Effector CD4-positive, alpha-beta T cell (primary cell): ENCODE measurements around the gene AQP6.

Experiments used
- DNase-seq: peaks from one replicate; pipeline ENCODE4 v3.0.0-alpha.2; 2020

The AQP6 gene

DNA sequence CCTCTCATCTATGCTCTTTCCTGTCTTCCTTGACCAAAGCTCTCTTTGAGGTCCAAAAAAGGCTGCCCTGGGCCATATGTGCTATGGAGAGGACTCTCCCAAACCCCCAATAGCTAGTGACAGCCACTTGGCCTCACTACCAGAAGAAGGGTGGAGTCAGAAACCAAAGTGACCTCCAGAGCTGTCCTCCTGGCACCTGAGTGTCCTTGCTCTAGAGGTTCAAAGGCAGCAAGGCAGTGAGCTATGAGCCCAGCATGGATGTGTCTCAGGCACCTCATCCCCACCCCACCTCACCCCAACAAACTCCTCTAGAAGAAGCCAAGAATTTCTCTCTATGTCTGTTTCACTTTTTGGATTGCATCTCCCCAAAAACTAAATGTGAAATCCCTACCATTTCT is 15.2 kb upstream of the AQP6 start:
- DNase-seq, result no peak

DNA sequence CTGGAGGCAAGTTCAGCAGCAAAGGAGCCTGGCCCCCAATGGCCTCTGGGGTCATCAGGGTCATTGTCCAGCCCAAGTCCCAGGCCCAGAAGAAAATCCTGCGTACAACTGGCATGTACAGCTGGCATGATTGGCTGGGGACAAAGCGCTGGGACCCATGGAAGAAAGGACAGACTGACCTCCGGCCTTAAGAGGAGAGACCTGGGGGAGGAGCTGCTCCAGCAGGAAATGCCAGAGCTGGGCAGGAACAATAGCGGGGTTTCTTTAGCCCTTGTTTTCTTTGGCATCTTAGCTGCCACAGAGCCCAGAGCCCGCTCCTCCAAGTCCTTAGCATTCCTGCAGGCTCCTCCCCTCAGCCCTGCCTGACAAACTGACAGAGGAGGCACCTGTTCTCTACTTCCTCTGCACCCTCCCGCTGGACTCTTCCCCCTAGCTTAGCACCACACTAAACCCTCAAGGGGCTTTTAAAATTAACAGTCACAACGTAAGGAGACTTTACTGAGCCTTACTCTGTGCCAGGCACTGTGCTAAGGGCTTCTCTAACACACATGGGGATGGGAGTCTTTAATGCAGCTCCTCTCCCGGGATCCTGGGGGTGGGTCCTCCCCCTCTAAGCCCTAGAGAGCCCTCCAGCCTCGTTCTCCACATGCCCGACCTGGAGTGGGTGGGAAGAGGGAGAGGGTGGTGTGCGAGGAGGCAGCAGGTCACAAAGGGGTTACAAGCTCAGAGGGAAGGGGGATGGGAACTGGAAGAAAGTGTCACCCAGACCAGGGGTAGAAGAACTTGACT is 12.9 kb upstream of the AQP6 start:
- DNase-seq, result no peak

DNA sequence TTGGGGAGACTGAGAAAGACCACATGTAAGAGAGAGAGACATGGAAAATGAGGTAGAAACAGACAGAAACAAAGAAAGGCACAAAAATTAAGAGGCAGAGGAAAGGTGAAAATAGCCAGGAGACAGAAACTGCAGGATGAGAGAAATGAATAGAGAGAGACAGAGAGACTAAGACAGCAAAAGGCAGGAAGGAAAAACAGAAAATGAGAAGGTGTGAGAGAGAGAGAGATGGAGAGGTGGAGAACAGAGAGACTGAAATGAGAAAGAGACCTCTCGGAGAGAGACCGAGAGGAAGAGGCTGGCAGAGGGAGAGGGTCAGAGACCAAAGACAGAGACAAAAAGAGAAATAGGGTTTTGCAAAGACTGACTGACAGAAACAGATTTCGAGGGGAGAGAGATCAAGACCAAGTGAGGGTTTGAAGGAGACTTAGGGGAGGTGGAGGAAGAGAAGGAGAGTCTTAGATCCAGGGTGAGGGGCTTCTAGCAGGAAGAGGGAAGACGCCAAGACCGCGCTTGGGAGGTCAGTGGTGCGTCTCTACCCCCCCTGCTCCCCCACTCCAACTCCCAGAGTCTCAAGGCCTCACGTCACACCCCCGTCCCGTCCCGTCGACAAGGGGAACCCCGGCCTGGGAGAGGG is 12.2 kb upstream of the AQP6 start:
- DNase-seq, result no peak

DNA sequence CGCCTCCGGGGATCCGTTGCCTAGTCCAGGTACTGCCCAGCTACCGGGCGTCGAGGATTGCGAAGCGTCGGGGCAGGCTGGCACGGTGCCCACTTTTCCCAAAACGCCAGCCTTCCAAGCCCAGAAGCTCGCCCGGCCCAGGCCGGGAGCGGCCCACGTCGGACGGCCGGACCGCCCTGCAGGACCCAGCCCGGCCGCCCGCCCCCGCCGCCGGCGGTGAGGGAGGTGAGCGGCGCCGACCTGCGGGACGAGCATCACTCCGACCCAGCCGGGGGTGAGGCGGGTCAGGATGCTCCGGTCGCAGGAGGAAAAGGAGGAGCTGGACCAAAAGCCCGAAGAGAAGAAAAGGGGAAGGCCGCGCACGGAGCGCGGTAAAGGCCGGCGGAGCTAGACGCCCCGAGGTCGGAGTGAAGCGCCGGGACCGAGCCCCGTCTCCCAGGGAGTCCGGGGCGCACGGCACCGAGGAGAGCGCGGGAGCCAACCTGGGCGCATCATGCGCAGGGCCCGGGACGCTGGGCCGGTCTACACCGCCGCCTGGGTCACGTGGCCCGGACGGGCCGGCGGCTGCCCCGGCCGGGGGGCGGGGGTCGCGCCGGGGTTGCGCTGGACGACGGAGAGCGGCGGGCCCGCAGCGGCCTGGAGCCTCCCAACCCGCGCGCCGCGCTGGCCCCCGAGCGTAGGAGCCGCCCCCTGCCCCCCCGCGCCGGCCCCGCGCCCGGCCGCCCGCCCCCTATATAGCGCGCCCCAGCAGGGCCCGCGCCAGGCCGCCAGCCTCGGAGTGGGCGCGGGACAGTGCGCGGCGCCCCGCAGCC is 11.4 kb upstream of the AQP6 start, which contains the start of gene AQP5:
Gene AQP5, plus strand, starts transcription at position 762 of the 812 bp plus-strand sequence. CDS start 146 bp downstream, outside the sequence.
- no peak for DNase-seq

DNA sequence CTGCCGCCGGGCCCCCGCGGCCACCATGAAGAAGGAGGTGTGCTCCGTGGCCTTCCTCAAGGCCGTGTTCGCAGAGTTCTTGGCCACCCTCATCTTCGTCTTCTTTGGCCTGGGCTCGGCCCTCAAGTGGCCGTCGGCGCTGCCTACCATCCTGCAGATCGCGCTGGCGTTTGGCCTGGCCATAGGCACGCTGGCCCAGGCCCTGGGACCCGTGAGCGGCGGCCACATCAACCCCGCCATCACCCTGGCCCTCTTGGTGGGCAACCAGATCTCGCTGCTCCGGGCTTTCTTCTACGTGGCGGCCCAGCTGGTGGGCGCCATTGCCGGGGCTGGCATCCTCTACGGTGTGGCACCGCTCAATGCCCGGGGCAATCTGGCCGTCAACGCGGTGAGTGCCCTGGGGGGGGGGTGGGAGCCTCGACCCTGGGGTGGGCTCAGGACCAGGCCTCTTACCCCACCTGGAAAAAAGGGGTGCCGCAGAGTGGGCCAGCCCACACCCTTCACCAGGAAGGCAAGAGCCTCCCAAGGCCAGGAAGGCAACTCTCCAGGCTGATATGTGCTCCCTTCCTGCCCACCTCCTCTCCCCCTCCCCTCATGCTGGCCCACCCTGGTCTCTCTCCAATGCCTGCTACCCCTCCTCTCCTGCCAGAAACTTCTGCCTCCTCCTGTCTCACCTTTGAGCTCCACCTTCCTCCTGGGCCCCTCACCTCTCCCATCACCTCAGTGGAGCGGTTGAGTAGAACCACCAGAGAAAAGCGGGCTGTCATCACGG is 10.6 kb upstream of the AQP6 start:
- no peak for DNase-seq

DNA sequence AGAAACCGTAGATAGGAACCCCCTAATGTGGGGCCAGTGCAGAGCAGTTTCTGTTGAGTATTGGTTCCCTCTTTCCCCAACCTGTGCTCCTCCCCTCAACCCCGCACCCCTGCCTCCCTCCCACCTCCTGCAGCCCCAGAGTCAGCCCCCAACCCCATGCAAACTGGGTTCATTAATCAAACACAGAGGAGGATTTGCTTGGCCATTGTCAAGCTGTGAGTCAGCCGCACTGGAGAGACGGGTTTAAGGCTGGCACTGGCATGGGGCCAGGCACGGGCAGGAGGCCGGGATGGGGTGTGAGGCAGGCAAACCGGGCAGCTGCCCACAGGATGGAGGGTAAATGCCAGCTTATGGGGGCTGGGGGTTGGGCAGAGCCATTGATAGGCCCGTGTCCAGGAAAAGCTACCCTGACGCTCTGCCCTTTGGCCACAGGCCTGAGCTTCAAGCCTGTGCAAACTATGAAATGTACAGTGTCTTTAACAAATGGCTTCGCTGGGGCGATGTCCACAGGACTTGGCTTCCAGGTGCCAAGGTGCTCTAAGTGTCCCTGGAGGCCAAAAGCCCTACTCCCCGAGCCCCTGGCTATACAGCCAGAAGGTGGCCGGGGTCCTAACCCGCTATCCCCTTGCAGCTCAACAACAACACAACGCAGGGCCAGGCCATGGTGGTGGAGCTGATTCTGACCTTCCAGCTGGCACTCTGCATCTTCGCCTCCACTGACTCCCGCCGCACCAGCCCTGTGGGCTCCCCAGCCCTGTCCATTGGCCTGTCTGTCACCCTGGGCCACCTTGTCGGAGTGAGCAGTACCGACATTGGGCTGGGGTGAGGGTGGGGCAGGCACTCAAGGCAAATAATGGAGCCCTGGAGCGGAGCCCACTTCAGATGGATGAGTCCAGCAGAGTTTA is 9.6 kb upstream of the AQP6 start:
- no peak for DNase-seq

DNA sequence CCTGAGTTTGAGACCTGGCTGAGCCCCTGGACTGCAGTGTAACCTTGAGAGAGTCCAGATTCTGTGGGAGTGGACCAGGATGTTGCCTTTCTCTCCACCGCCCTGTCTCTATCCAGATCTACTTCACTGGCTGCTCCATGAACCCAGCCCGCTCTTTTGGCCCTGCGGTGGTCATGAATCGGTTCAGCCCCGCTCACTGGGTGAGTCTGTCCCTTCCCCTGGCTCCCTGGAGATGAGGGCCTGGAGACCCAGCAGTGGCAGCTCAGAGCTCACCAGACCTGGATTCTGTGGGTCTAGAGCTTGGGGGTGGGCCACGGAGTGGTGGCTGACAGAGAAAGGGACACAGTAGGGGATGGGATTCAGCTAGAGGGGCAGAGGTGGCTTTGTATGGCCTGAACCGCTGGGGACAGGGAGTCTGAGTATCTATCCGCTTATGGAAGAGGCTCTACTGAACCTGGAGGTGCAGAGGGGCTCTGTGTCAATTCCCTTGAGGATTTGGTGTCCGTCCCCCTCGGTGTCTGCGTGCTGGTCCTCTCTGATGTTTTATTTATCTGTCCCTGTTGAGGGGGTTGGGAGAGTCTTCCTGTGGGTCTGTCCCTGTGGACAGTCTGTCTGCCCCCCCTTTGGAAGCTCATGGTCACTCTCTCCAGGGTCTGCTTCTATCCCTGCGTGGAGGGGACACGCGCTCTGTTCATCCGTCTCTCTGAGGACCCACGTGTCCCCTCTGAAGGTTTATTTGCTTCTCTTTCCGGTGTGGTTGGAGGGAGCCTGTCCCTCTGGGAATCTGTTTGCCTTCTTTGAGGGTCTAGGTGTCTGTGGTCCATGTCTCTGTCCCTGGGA is 8.6 kb upstream of the AQP6 start:
- no peak for DNase-seq

DNA sequence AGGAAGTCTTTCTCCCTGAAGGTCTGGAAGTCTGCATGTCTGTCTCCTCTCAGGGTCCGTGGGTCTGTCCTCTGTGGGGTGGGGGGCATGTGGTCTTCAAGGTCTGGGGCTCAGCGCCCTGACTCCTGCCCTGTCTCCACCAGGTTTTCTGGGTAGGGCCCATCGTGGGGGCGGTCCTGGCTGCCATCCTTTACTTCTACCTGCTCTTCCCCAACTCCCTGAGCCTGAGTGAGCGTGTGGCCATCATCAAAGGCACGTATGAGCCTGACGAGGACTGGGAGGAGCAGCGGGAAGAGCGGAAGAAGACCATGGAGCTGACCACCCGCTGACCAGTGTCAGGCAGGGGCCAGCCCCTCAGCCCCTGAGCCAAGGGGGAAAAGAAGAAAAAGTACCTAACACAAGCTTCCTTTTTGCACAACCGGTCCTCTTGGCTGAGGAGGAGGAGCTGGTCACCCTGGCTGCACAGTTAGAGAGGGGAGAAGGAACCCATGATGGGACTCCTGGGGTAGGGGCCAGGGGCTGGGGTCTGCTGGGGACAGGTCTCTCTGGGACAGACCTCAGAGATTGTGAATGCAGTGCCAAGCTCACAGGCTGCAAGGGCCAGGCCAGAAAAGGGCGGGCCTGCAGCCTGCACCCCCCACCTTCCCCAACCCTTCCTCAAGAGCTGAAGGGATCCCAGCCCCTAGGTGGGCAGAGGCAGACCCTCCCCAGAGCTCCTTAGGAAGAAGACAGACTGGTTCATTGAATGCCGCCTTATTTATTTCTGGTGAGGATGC is 7.7 kb upstream of the AQP6 start:
- no peak for DNase-seq

DNA sequence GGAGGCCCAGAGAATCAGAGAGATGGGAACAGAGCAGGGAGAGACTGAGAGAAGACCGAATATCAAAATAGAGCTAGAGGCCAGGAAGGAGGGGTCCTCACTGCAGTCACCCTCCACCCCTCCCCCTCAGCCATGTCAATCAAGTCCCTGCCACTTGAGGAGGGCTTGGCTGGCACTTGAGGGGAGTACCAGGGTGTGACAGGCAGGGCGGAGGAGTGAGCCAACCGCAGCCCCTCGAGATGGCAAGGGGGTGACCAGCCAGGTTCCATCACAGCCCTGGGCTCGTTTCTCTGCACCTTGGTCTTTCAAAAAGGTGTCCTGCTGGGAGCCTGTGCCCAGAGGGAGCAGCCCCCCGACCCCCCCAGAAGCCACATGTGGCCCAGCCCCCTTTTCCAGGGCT is 6.9 kb upstream of the AQP6 start:
- DNase-seq, result no peak

DNA sequence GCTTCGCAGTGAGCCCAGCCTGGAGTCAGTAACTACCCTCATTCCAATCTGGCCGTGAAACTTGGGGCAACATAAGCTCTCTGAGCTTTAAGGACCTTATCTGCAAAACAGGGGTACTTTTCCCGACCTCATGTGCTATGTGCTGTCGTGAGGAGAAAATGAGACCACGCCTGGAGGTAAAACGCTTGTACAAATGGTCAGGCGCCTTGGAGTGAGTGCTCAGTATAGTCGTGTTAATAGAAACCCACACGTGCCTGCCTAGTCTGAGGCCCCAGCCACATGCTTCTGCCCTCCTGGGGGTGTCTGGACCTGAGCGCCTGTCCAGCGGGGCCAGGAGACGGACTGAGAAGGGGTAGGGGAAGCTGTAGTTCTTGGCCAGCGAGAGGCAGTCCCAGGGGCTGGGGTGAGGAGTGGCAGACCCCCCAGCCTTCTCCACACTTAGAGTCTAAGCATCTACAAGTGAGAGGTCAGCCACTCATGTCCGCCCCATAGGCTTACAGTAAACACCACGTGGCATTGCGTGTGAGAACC is 6.2 kb upstream of the AQP6 start:
- no peak for DNase-seq

DNA sequence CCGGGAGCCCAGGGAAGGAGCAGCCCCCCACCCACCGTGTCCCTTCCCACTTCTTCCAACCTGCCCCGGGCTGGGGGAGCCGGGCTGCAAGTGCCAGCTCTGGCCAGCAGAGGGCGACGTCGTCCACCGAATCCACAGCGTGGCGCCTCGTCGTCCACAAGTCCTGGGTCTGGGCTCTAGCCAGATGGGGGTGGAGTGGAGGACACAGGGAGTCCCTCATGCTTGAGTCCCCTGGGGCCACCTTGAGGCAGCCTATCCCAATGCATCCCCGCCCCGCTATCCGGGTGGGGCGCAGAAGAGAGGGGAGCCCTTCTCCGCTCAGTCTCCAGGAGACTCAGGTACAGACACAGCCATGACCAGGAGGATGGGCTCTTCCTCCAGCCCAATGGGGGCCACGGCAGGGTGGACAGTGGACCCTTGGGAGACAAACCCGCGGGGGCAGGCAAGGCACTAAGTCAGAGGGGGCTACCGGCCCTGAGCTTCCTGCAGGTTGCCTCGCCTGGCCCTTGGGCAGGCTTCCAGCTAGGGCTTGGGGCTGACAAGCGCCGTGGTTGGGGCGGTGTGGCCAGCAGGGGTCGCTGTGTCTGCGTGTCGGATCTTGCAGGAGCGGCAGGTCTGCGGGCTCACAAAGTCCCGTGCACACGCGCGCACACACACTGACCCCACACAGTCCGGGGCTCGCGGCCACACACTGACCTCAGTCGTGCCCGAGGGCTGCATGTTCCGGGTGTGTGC is 5.5 kb upstream of the AQP6 start:
- DNase-seq, result peak; percentile 92

DNA sequence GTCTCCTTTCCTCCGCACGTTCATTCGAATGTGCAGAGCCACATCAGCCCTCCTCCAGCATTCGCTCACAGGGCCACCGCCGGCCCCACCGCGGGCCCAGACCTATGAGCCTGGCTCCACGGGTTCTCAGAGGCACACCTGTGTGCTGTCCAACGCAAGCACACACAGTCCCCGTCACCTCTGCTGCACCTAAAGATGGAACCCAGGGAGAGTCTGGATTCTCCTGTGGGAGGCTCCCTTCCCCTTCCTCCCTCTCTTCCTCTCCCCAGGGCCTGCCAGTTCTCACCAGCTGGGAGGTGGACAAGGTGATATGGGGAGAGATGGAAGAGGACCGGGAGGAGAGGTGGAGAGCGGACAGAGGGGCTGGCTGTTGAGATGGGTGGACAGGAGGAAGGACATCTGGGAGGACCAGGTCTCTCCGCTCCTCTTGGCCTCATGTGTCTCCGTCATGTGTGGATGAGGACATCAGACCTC is 4.9 kb upstream of the AQP6 start:
- DNase-seq, result no peak

DNA sequence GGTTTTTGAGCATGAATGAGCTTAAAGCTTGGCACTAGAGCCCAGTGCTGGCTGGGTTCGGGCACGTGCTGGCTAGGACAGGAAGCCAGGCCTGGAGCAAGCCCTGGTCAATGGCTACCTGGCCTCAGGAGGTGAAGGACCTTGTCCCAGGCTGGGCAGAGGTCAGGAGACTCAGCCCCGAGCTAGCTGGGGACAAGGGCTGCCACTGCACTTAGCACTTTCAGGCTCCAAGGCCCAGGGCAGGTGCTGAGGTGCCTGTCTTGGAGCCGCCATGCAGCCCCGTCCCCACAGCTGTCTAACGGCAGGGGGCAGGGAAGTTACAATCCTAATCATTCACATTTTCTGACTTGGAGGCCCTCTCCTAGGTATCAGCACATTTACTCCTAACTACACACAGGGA is 4.3 kb upstream of the AQP6 start:
- no peak for DNase-seq

DNA sequence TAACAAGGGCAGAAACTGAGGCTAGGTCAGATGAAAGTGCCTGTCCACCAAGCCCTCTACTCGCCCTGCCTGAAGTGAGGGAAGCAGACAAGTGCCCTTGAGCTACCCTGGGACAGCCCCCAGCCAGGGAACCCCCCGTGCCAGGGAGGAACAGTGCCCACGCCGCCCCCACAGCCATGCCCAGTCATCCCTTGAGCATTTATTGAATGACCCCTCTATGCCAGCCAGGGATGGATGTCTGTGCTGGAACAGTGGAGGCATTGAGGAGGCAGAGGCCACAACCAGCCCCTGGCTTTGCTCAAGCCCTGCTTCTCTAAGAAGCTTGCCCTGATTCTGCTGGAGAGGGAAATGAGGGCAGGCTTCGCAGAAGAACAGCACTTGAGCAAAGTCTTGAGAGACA is 3.7 kb upstream of the AQP6 start:
- no peak for DNase-seq

DNA sequence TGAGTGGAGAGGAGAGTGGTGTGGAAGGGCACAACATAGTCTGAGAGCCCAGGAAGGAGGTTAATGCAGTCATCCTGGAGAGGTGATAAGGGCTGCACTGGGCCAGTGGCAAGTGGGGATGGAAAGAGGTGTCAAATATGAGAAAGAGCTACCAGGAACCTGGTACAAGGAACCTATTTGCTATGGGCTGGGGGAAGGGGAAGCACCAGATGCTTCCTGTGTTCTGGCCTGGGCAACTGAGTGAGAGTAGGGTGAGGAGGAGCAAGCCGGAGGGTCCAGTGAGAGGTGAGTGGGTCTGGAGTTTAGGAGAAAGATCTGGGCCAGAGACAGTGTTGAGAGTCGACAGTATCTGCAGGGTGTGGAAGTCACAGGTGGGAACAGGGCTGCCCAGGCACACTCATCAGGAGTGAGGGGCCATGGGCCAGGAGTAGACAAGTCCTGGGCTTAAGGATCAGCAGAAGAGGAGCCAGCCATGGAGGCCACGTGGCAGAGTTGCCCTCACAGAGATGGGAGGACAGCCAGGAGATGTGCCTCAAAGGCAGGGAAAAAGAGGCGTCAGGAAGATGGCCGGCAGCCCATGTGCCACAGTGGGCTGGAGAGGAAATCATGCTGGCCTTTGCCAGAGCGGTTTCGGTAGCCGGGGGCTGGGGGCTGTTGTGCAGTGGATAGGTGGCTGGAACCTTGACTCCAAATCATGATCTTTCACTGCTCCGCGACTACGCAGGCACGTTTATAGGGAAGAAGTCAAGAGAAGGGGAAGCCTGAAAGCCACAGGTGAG is 2.9 kb upstream of the AQP6 start:
- no peak for DNase-seq

DNA sequence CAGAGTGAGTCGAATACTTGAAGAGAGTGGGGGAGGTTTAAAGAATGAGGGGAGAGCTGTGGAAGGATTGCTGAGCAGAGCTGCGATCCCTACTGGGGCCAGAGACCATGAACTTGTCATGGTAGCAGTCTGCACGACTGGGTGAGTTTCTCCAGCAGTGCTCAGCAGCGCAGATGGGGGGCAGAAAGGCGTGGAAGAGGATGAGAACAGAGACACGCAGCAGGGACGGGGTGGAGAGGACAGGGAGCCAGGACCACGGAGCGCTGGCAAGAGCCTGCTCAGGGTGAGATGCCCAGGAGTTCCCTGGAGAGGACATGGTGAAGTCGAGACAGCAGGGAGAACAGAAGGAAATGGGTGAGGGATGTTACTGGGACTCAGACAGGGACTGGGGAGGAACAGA is 2.1 kb upstream of the AQP6 start:
- no peak for DNase-seq

DNA sequence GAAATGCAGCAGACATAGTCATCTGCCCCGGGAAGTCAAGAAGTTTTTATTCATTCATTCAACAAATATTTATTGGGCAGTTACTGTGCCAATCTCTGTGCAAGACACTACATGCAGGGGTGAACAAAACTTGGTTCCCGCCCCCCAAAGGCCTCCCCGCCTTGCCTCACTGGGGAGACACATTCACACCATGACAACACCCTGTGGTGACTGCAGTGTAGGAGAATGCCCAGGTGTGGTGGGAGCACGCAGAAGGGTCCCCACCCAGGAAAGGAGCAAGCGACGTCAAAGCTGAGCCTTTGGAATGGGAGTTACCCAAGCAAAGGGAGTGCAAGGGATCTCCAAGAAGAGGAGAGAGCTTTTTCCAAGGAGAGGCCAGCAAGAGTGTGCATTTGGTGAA is 1.6 kb upstream of the AQP6 start:
- no peak for DNase-seq

DNA sequence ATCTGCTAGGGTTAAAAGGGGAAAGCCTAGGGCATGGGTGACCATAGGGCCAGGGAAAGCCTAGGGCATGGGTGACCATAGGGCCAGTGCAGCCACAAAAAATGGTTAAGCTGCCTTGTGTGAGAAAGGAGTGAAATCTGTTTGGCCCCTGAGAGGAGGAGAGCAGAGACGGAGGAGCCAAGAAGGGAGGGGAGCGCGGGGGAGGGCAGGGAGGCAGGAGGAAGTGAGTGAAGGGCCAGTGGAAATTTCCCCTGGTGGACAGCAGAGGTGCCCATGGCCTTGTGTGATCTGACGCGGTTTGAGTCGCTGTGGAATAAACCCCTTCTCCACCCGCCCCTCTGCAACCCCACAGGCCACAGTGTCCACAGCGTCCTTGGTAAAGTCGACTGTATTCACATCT is 618 bp upstream of the AQP6 start:
- no peak for DNase-seq
